BLaER1 treated with 17β-estradiol and CSF1 and Interleukin-3, amounts not matched to agents 10 nM and 100 nM (cell line): Measurements from ENCODE around the gene DIS3L2.
"Not testable (repeated sequence)": the region's sequence is repeated elsewhere in the genome, so short reads cannot be mapped to it uniquely, and the experiment has no call there.

Source experiments
- H3K27ac ChIP-seq, 11 experiments: shearing (Covaris generic); formaldehyde crosslinking; 2 replicates each; pipeline ENCODE4 v1.8.1; 2022
- H3K27me3 ChIP-seq, 11 experiments: shearing (Covaris generic); formaldehyde crosslinking; 2 replicates each; pipeline ENCODE4 v1.8.1; 2022
- H3K36me3 ChIP-seq, 11 experiments: shearing (Covaris generic); formaldehyde crosslinking; 2 replicates each; pipeline ENCODE4 v1.8.1; 2022
- H3K4me1 ChIP-seq, 10 experiments: shearing (Covaris generic); formaldehyde crosslinking; 2 replicates each; pipeline ENCODE4 v1.8.1; 2022
- H3K4me2 ChIP-seq, 11 experiments: shearing (Covaris generic); formaldehyde crosslinking; 2 replicates each; pipeline ENCODE4 v1.8.1; 2022
- H3K4me3 ChIP-seq, 10 experiments: shearing (Covaris generic); formaldehyde crosslinking; 2 replicates each; pipeline ENCODE4 v1.8.1; 2022
- H3K9ac ChIP-seq, 11 experiments: shearing (Covaris generic); formaldehyde crosslinking; 2 replicates each; pipeline ENCODE4 v1.8.1; 2022
- H3K9me3 ChIP-seq, 11 experiments: shearing (Covaris generic); formaldehyde crosslinking; replicated peaks in 1 of 11; 2 replicates each; pipeline ENCODE4 v1.8.1; 2022
- H4K20me1 ChIP-seq, 11 experiments: shearing (Covaris generic); formaldehyde crosslinking; 2 replicates each; pipeline ENCODE4 v1.8.1; 2022
- Cebpa-rat ChIP-seq, 11 experiments: shearing (Covaris generic); IDR thresholded peaks; 2 replicates each; pipeline ENCODE4 v1.8.1; 2022

Gene DIS3L2

DNA sequence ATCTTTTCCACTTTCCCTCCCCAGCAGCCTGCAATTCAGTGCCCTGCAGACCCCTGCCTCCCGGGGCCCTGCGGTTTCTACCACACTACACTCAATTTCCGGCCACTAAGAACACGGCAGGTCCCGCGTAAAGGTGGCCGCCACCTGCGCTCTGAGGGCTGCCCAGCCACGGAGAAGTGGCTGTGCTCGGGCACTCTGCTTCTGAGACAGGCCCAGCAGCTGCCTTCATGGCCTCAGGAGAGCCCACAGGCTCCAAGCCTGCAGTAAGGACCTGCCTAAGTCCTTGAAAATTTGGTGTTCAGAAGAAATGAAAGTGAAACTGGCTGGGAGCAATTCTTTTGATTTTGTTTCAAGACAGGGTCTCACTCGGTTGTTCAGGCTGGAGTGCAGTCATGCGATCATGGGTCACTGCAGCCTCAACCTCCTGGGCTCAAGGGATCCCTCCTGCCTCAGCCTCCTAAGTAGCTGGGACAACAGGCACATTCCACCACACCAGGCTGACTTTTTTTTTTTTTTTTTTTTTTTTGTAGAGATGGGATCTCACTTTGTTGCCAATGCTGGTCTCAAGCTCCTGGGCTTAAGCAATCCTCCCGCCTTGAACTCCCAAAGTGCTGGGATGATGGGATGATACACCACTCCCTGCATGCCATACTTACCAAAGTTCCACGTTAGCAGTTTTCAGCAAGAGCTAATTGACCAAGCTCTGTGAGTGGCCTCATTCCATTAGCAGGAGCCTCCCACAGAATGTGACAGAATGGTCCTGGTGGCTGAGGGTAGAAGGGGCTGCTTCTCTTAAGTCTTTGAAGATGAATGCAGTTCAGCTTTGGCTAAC is 402.5 kb downstream of the DIS3L2 start:
- Histone ChIP-seq H4K20me1 (no peaks in the 10 kb centered on the region), H3K36me3 (no peaks in the 10 kb centered on the region; a peak in 2 of 22 replicates), H3K4me3 (peak overlapping the region; percentile 21 to 58 (median 43); a peak in 15 of 20 replicates), H3K9ac (peak overlapping the region; percentile 20 to 77 (median 59); a peak in 21 of 22 replicates), H3K9me3 (peaks cover 13 to 18% (median 15%) of the 10 kb centered on the region in 11 experiments), H3K27ac (peak overlapping the region; percentile 21 to 74 (median 49); a peak in 20 of 22 replicates), H3K4me2 (peak overlapping the region; percentile 76 to 99 (median 91)), H3K4me1 (peaks cover 24 to 59% (median 55%) of the 10 kb centered on the region in 10 experiments), H3K27me3 (no peaks in the 10 kb centered on the region)
- TF ChIP-seq Cebpa-rat (IDR thresholded peaks at IDR 0.05): no peak

DNA sequence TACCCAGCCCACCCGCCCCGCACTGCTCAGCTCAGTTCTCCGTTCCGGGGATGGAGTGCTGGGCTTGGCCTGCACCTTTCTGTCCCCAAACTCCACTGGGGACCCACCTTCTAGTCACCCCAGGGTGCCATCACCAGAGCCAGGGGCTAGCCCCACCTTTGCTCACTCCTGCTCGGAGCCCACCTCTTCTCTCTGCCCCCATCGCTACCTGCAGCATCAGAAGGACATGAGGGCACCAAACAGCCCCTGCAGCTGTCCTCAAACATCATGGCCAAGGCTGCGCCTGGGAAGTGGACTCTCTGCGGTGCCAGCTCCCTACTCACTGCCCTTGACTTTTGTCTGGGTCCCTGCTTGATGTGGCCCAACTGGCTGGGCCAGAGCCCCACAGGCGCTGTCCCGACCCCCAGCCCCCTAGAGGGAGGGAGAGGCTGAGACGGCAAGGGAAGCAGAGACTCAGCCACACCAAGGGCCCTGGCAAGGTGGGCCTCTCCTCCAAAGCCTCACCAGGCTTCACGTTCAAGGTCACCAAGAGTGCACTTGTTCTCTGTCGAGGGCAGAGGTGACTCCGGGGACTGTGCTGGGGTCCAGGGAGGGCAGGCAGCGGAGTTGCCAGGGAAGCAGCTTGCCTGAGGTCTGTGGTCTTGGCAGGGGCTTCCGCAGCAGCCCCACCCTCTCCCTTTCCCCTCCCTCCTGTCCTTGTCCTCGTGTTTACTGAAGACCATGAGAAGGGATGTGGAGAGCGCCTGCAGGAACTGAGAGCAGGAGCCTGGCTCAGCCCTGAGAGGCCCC is 403.5 kb downstream of the DIS3L2 start:
- H3K4me1 ChIP-seq: peaks cover 33 to 69% (median 64%) of the 10 kb centered on the region in 10 experiments
- H3K9ac ChIP-seq: peak overlapping the region in 2 of 11 experiments; percentile 13 to 36; a peak in 2 of 22 replicates
- H3K4me2 ChIP-seq: peak overlapping the region; percentile 46 to 91 (median 69); a peak in 21 of 22 replicates
- not testable (repeated sequence) for H3K36me3 ChIP-seq, H3K27me3 ChIP-seq, H4K20me1 ChIP-seq, H3K4me3 ChIP-seq
- peaks cover 13 to 18% (median 15%) of the 10 kb centered on the region in 11 experiments for H3K9me3 ChIP-seq
- H3K27ac ChIP-seq: peak overlapping the region in 5 of 11 experiments; percentile 11 to 57 (median 40); a peak in 7 of 22 replicates

DNA sequence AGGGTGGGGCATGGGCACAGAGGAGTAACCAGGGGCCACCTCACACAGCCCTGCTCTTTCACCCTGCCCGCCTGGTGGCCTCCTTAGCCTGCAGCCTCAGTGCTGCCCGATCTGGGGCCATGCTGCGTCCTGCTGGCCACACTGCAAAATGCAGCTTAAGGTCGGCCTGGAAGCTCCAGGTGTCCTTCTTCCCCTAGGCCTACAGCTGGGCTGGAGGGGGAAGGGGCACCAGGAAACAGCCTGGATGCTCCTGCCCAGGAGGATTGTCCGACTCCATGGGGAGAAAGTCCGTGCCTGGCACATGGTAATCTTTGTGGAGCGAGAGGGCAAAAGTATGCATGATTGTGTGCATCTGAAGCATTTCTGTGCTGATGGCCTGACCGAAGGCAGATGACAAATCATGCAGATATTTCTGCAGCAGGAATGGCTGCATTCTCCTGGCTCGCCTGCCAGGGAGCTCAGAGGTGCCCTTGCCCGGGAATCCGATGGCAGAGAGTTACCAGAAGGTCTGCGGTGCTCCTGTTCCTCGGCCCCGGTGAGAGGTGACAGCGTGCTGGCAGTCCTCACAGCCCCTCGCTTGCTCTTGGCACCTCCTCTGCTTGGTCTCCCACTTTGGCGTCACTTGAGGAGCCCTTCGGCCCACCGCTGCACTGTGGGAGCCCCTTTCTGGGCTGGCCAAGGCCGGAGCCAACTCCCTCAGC is 404.3 kb downstream of the DIS3L2 start:
- Histone ChIP-seq H4K20me1 (no peaks in the 10 kb centered on the region), H3K9ac (0 out of 22 replicates have a peak overlapping the region, but pooled peaks of 1 of the 11 experiments have one; percentile 36), H3K27ac (peak overlapping the region in 1 of 11 experiments; percentile 57; a peak in 1 of 22 replicates), H3K27me3 (no peaks in the 10 kb centered on the region), H3K4me2 (peak overlapping the region; percentile 46 to 91 (median 69); a peak in 20 of 22 replicates), H3K9me3 (peaks cover 13 to 18% (median 15%) of the 10 kb centered on the region in 11 experiments), H3K36me3 (no peaks in the 10 kb centered on the region; a peak in 2 of 22 replicates), H3K4me3 (no peak overlapping the region), H3K4me1 (peaks cover 33 to 69% (median 64%) of the 10 kb centered on the region in 10 experiments)
- no peak for TF ChIP-seq Cebpa-rat (IDR thresholded peaks at IDR 0.05)

DNA sequence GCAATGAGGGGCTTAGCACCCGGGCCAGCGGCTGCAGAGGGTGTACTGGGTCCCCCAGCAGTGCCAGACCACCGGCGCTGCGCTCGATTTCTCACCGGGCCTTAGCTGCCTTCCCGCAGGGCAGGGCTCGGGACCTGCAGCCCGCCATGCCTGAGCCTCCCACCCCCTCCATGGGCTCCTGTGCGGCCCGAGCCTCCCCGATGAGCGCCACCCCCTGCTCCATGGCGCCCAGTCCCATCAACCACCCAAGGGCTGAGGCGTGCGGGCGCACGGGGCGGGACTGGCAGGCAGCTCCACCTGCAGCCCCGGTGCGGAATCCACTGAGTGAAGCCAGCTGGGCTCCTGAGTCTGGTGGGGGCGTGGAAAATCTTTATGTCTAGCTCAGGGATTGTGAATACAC is 404.9 kb downstream of the DIS3L2 start:
- not testable (repeated sequence) for H3K4me3 ChIP-seq, H3K27me3 ChIP-seq, H3K9ac ChIP-seq, H3K36me3 ChIP-seq, H4K20me1 ChIP-seq, H3K27ac ChIP-seq, H3K4me2 ChIP-seq
- Histone ChIP-seq H3K4me1 (peaks cover 33 to 72% (median 66%) of the 10 kb centered on the region in 10 experiments), H3K9me3 (peaks cover 9 to 13% (median 11%) of the 10 kb centered on the region in 11 experiments)

DNA sequence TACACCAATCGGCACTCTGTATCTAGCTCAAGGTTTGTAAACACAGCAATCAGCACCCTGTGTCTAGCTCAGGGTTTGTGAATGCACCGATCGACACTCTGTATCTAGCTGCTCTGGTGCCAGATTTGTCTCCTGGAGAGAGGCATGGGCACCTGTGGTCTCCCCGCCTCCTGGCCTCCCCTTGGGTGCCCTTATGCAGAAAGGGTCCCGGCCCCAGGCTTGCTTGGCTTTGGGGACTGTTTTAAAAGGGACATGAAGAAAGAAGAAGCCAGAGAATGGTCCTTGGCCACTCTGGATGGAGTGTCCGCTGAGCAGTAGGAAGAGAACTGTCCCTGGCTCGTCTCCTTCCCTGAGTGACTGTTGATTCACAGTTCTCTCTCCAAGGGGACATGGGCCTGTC is 405.5 kb downstream of the DIS3L2 start:
- Histone ChIP-seq H3K9me3 (peaks cover 3 to 8% (median 5%) of the 10 kb centered on the region in 11 experiments), H3K4me2 (no peak overlapping the region; a peak in 1 of 22 replicates), H3K4me3 (no peak overlapping the region), H4K20me1 (no peaks in the 10 kb centered on the region), H3K9ac (no peak overlapping the region), H3K4me1 (peaks cover 33 to 72% (median 63%) of the 10 kb centered on the region in 10 experiments), H3K27ac (no peak overlapping the region), H3K27me3 (no peaks in the 10 kb centered on the region), H3K36me3 (no peaks in the 10 kb centered on the region; a peak in 2 of 22 replicates)
- no peak for TF ChIP-seq Cebpa-rat (IDR thresholded peaks at IDR 0.05)

DNA sequence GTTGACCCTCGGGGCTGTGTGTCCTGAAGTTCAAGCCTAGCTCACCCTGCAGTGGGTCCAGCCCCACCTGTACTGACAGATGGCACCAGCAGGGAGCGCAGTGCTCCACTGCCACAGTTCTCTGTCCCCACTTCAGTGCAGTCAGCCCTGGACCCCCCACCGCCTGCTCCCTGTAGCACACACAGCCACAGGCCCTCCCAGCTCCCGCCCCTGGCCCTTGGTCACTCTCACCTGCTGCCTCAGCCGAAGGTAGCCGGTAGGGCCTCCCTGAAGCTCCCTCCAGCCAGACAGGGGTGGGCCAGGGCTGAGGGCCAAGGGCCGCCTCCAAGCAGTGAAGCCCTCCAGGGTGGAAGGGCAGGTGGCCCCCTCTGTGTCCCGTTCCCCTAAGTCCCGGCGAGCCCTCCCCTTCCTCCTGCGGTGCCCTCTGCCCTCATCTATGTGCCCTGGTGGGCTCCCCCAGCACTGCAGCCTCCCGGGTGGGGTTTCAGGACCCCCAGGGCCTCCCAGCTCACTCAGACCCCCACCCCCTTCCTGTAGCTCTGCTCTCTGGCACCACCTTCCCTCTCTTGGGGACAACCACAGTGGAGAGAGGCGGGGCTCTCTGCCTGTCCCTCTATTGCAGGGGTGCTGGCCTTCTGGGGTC is 406.2 kb downstream of the DIS3L2 start:
- Histone ChIP-seq H3K27ac (no peak overlapping the region; a peak in 1 of 22 replicates), H3K4me3 (no peak overlapping the region), H3K36me3 (no peaks in the 10 kb centered on the region), H3K4me2 (peak overlapping the region in 6 of 11 experiments; percentile 10 to 38 (median 34); a peak in 9 of 22 replicates), H3K27me3 (no peaks in the 10 kb centered on the region), H3K9ac (peak overlapping the region in 1 of 11 experiments; percentile 27; a peak in 3 of 22 replicates), H4K20me1 (no peaks in the 10 kb centered on the region), H3K4me1 (peaks cover 29 to 65% (median 57%) of the 10 kb centered on the region in 10 experiments), H3K9me3 (peaks cover 0 to under 1% (median 0%) of the 10 kb centered on the region in 11 experiments; a peak in 3 of 22 replicates)
- no peak for TF ChIP-seq Cebpa-rat (IDR thresholded peaks at IDR 0.05)

DNA sequence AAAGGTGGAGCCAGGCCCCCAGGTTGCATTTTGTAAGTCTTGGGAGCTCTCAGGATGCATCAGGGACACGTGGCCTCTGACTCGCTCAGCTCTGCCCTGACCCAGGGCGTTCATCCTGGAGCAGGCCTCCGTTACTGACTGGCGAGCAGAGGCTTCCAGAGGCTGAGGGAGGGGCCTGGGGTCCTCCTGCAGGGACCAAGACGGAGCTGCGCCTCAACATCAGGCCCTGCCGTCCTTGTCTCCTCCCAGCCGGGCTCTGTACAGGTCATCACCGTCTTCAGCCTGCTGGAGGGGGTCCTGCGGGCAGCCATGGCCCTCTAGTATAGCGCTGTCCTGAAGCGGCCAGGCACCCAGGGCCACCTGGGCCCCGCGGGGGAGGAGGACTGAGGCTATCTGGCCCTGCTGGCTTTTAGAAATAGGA is 406.8 kb downstream of the DIS3L2 start:
- Histone ChIP-seq H3K9ac (peak overlapping the region in 1 of 11 experiments; percentile 27; a peak in 1 of 22 replicates), H3K4me2 (peak overlapping the region in 6 of 11 experiments; percentile 10 to 38 (median 34); a peak in 9 of 22 replicates), H3K36me3 (no peaks in the 10 kb centered on the region), H3K27me3 (no peaks in the 10 kb centered on the region), H3K4me1 (peaks cover 23 to 58% (median 52%) of the 10 kb centered on the region in 10 experiments), H3K4me3 (no peak overlapping the region), H3K27ac (no peak overlapping the region), H4K20me1 (no peaks in the 10 kb centered on the region), H3K9me3 (no peaks in the 10 kb centered on the region)
- no peak for TF ChIP-seq Cebpa-rat (IDR thresholded peaks at IDR 0.05)
